ENCODE measurements around the gene SELPLG.
"Not testable (repeated sequence)": the region's sequence is repeated elsewhere in the genome, so short reads cannot be mapped to it uniquely, and the experiment has no call there.

Gene SELPLG

GRCh38 chr12:108589028-108589839, 44.5 kb downstream of the SELPLG start:
- no peak for DNase-seq (ENCODE audit: low read depth)

GRCh38 chr12:108587826-108588225, 45.9 kb downstream of the SELPLG start:
- no peak for DNase-seq (ENCODE audit: low read depth)

- DNase-seq (ENCODE audit: low read depth), result no peak
Measured at GRCh38 chr12:108586306-108586705, 47.4 kb downstream of the SELPLG start.

GRCh38 chr12:108585864-108586263, 47.8 kb downstream of the SELPLG start:
- no peak for DNase-seq (ENCODE audit: low read depth)

GRCh38 chr12:108584456-108585065, 49.1 kb downstream of the SELPLG start:
- no peak for DNase-seq (ENCODE audit: low read depth)

- no peak for DNase-seq (ENCODE audit: low read depth)
Measured at GRCh38 chr12:108583991-108584390, 49.7 kb downstream of the SELPLG start.

- no peak for DNase-seq (ENCODE audit: low read depth)
Measured at GRCh38 chr12:108582978-108583770, 50.5 kb downstream of the SELPLG start.

GRCh38 chr12:108582509-108582908, 51.2 kb downstream of the SELPLG start:
- no peak for DNase-seq (ENCODE audit: low read depth)

GRCh38 chr12:108581311-108582227, 52.1 kb downstream of the SELPLG start:
- no peak for DNase-seq (ENCODE audit: low read depth)

GRCh38 chr12:108580531-108580930, 53.2 kb downstream of the SELPLG start:
- no peak for DNase-seq (ENCODE audit: low read depth)

- DNase-seq (ENCODE audit: low read depth), result no peak
Measured at GRCh38 chr12:108578813-108579212, 54.9 kb downstream of the SELPLG start.

GRCh38 chr12:108578264-108578663, 55.4 kb downstream of the SELPLG start:
- no peak for DNase-seq (ENCODE audit: low read depth)

- no peak for DNase-seq (ENCODE audit: low read depth)
Measured at GRCh38 chr12:108577458-108577857, 56.2 kb downstream of the SELPLG start.

GRCh38 chr12:108576660-108577234, 56.9 kb downstream of the SELPLG start:
- no peak for DNase-seq (ENCODE audit: low read depth)

- no peak for DNase-seq (ENCODE audit: low read depth)
Measured at GRCh38 chr12:108575199-108575912, 58.3 kb downstream of the SELPLG start.

- DNase-seq (ENCODE audit: low read depth), result not testable (repeated sequence)
Measured at GRCh38 chr12:108574276-108574675, 59.4 kb downstream of the SELPLG start.

GRCh38 chr12:108573317-108573716, 60.4 kb downstream of the SELPLG start:
- DNase-seq (ENCODE audit: low read depth), result no peak

GRCh38 chr12:108572166-108572790, 61.4 kb downstream of the SELPLG start:
- DNase-seq (ENCODE audit: low read depth), result no peak
